Fibroblast of lung (primary cell): ENCODE measurements around the gene USP5.

Source experiments
- EZH2 ChIP-seq: IDR thresholded peaks from 2 replicates; pipeline ENCODE4 v1.5.1; 2012; ENCODE audit warnings: low read length, control low read depth, mild to moderate bottlenecking; ENCODE audit errors: missing control alignments
- TF ChIP-seq, protein P1 (sequence below), 2 donors: IDR thresholded peaks in 1 of 2; conservative IDR thresholded peaks in 1 of 2; 1 replicate in 1 of 2; 2 replicates in 1 of 2; pipeline ENCODE4 v1.5.1; 2011 to 2012; ENCODE audit warnings: low read length in 2 of 2, control low read depth in 1 of 2, inconsistent platforms in 1 of 2, low read depth in 1 of 2, mild to moderate bottlenecking in 1 of 2

DNA sequence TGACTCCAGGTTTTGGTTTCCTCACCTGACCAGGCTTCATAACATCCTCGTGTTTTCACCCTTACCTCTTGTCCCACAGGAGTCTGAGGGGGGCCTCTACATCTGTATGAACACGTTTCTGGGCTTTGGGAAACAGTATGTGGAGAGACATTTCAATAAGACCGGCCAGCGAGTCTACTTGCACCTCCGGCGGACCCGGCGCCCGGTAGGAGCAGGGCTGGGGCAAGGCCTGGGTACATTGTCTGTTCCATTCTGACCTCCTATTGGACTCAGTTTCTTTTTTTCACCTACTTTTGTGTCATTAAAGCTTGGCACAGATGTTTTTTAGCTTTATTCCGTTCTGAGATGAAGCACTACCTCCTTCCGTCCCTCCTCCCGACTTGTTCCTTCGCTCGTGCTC lies 3.4 kb downstream of the USP5 start:
- TF ChIP-seq, protein P1, sequence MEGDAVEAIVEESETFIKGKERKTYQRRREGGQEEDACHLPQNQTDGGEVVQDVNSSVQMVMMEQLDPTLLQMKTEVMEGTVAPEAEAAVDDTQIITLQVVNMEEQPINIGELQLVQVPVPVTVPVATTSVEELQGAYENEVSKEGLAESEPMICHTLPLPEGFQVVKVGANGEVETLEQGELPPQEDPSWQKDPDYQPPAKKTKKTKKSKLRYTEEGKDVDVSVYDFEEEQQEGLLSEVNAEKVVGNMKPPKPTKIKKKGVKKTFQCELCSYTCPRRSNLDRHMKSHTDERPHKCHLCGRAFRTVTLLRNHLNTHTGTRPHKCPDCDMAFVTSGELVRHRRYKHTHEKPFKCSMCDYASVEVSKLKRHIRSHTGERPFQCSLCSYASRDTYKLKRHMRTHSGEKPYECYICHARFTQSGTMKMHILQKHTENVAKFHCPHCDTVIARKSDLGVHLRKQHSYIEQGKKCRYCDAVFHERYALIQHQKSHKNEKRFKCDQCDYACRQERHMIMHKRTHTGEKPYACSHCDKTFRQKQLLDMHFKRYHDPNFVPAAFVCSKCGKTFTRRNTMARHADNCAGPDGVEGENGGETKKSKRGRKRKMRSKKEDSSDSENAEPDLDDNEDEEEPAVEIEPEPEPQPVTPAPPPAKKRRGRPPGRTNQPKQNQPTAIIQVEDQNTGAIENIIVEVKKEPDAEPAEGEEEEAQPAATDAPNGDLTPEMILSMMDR (conservative IDR thresholded peaks at IDR 0.05 in 1 of 2, IDR thresholded peaks at IDR 0.05 in 1 of 2; ENCODE audit: low read depth in 1 of 2, low read length in 2 of 2), result no peak
- TF ChIP-seq EZH2, result no peak
